Memory B cell (primary cell): ENCODE data around the gene OCIAD2.
A peak's percentile ranks its signal among the peaks of the same experiment; 100 is the strongest.

Source experiments
- ATAC-seq: fragments of 150-1000 bp; cut with Tn5 transposase; 2 replicates; pipeline ENCODE4 v1.10.0; 2021; ENCODE audit warnings: low read depth, mild to moderate bottlenecking, moderate library complexity
- DNase-seq, 2 donors: peaks; one replicate each; pipeline ENCODE4 v3.0.0; 2022; ENCODE audit warnings: low spot score in 2 of 2
- H3K27ac Mint-ChIP-seq: one replicate; pipeline ENCODE4 v1.8.0; 2022; ENCODE audit warnings: mild to moderate bottlenecking, moderate library complexity, mixed read lengths
- H3K27me3 Mint-ChIP-seq: one replicate; pipeline ENCODE4 v1.8.0; 2022; ENCODE audit warnings: mixed read lengths
- H3K36me3 Mint-ChIP-seq: one replicate; pipeline ENCODE4 v1.8.0; 2022; ENCODE audit warnings: mild to moderate bottlenecking, mixed read lengths
- H3K4me1 Mint-ChIP-seq: one replicate; pipeline ENCODE4 v1.8.0; 2022; ENCODE audit warnings: mixed read lengths
- H3K4me3 Mint-ChIP-seq: one replicate; pipeline ENCODE4 v1.8.0; 2022; ENCODE audit warnings: mild to moderate bottlenecking, moderate library complexity, mixed read lengths
- H3K9me3 Mint-ChIP-seq: one replicate; pipeline ENCODE4 v1.8.0; 2022; ENCODE audit warnings: mixed read lengths

Gene OCIAD2, protein sequence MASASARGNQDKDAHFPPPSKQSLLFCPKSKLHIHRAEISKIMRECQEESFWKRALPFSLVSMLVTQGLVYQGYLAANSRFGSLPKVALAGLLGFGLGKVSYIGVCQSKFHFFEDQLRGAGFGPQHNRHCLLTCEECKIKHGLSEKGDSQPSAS

DNA sequence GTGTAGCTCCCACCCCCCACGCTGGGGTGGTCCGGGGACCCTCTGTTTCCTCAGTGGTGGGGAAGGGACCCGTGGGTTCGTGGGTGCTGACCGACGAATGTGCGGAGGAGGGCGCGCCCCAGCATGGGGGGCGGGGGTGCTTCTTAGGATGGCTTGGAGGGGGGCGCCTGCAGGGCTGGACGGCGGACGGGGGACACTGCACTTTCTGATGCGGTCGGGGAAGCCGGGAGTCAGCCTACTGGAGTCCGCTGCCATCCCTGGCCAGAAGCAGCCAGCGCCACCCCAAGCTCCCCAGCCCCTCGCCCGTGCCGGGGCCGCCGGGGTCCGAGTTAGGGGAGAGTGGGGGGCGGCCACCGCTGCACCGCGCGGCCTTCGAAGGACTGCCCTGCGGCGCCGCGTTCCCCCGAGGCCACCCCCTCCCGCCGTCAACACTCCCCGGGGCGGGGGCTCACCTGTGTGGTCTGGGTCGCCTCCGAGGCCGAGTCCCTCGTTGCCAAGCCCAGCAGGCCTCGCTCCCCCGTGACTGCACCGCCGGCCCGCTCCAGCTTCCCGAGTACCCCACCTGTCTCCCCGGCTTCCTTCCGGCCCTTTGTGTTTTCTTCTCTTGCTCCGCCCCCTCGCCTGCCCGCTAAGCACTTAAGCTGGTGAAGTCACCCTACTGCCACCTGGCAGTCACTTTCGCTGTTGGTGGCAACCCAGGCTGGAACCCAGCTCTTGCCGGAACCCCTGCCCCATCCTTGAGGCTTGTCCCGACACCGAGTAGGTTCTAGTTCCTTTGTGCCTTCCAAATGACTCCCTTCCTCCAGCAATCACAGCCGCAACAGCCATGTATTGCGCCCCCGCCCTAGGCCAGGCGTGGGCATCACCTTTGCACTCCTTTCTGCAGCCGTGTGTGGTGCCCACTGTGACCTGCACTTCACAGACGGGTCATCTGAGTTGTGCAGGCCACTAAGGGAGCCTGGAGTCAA lies at the start of gene OCIAD2:
OCIAD2 (minus strand) TSS at position 569 of the 968 bp plus-strand sequence. CDS start 2,225 bp downstream, outside the sequence.
- H3K4me3 Mint-ChIP-seq = peak within 1 kb of the TSS; percentile 91
- H3K36me3 Mint-ChIP-seq = peaks cover 16% of the 10 kb centered on the region
- H3K9me3 Mint-ChIP-seq = no peaks in the 10 kb centered on the region
- peak within 1 kb of the TSS; percentile 91 for H3K27ac Mint-ChIP-seq
- peaks cover 25% of the 10 kb centered on the region for H3K4me1 Mint-ChIP-seq
- H3K27me3 Mint-ChIP-seq = no peaks in the 10 kb centered on the region
- ATAC-seq = peak; percentile 98
- DNase-seq = peak; percentile 68 to 74

DNA sequence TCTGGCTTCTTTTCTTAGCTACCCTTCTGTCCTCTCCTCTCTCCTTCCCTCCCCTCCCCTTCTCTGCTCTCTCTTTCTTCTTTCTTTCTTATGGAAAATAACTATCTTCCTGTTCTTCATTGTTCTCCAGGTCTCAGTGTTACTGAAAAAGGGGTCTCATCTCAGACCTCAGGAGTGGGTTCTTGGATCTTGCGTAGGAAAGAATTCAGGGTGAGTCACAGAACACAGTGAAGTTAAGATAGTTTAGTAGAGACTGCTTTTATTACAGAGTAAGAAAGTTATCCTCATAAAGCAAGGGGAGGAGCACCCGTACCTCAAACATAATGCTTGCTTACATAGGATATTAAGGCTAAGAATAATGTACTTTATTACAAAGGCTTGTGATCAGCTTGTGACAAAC lies 47.7 kb upstream of the OCIAD2 start:
- Mint-ChIP-seq H3K27ac (no peak overlapping the region), H3K36me3 (no peaks in the 10 kb centered on the region), H3K4me1 (no peaks in the 10 kb centered on the region), H3K27me3 (peaks cover 17% of the 10 kb centered on the region), H3K4me3 (no peak overlapping the region), H3K9me3 (no peaks in the 10 kb centered on the region)
- ATAC-seq = no peak
- no peak for DNase-seq

DNA sequence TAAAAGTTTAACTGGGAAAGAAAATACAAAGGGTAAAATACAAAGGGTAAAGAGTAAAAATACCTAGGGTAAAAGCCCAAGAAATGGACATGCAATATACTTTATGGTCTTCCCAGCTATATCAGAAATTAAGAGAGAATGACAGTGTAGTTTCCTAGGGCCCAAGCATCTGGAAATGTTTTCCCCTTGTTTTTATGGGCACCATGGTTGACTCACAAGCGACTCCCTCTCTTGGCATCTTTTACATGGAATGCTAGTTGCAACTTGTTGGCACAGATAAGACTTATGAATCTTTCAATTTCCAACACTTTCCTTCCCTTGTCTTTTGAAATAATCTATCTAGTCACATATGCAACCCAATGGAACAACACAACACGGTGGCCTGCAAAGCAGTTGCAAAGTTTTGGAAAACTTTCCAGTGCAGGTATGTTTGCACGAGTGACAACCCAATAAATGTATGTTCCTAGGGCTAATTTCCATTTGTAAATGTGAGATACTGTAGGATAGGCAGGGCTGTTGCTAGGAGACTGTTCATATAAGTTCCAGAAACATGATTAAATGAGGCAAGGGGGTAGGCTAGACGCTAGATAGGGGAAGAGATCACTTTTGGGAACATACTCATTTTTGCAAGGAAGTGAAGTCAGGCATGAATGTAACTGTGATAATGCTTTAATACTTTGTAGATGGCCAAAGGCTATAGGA lies 43.1 kb upstream of the OCIAD2 start:
- Mint-ChIP-seq H3K9me3 (no peaks in the 10 kb centered on the region), H3K4me1 (no peaks in the 10 kb centered on the region), H3K4me3 (no peak overlapping the region), H3K36me3 (no peaks in the 10 kb centered on the region), H3K27me3 (peaks cover 9% of the 10 kb centered on the region), H3K27ac (no peak overlapping the region)
- no peak for ATAC-seq
- DNase-seq = no peak

DNA sequence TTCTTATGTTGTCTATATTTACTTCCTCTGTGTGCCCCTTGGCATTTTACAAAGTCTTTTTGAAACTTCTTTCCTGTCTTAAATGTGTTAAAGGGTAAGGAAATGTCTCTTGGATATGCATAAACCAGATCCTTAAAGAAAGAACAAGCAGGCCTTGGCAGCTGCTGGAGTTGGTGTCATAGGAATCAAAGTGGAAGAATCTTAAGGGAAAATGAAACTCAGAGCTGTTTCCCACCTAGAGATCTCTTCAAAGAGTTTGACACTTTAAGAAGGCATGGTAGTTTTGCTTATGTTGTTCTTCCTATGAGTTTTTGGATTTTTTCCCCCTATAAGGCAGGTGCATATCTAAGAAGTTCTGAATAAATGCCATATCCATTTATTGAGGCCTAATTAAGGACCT lies 42.5 kb upstream of the OCIAD2 start:
- no peak for ATAC-seq
- Mint-ChIP-seq H3K27ac (no peak overlapping the region), H3K27me3 (peaks cover 13% of the 10 kb centered on the region), H3K36me3 (no peaks in the 10 kb centered on the region), H3K9me3 (no peaks in the 10 kb centered on the region), H3K4me3 (no peak overlapping the region), H3K4me1 (peaks cover 3% of the 10 kb centered on the region)
- no peak for DNase-seq

DNA sequence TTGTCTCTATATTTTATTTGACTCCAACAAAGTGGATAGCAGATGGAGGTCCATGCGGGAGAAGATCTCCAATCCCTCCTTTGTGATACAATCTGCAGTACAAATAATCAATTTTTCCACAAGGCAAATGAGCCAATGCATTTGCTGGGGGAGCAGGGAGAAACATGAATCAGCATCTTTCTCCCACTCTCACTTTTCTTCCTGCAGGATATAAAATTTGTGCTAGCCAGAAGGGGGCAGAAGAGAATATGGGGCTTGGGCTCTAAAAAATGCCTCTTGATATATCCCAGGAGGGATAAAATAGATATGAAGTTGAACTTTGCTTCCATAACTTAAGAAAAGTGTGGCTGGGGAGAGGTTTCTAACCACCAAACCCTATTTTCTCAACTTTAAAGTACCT lies 41.2 kb upstream of the OCIAD2 start:
- Mint-ChIP-seq H3K4me3 (no peak overlapping the region), H3K9me3 (no peaks in the 10 kb centered on the region), H3K27me3 (peaks cover 19% of the 10 kb centered on the region), H3K27ac (no peak overlapping the region), H3K4me1 (peaks cover 3% of the 10 kb centered on the region), H3K36me3 (no peaks in the 10 kb centered on the region)
- no peak for ATAC-seq
- no peak for DNase-seq

DNA sequence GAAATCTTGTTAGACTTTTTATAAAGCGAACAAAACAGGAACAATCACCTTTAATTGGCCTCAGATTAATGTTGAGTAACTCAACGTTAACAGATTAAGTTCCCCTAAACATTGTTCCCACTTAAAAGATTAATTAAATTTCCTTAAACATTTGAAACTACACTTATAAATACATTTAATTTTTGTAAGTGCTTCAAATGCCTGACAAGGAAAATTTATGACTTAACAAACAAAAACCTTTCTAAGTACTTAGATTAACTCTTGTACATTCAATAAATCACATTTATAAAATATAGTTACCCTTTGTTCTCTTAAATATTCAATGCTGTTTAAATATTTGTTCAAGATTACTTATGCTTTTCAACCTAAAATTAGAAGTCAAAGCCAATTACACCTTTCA lies 39.4 kb upstream of the OCIAD2 start:
- Mint-ChIP-seq H3K4me3 (no peak overlapping the region), H3K4me1 (peaks cover 3% of the 10 kb centered on the region), H3K9me3 (no peaks in the 10 kb centered on the region), H3K27ac (no peak overlapping the region), H3K36me3 (no peaks in the 10 kb centered on the region), H3K27me3 (peaks cover 22% of the 10 kb centered on the region)
- DNase-seq (no peak), ATAC-seq (no peak)

DNA sequence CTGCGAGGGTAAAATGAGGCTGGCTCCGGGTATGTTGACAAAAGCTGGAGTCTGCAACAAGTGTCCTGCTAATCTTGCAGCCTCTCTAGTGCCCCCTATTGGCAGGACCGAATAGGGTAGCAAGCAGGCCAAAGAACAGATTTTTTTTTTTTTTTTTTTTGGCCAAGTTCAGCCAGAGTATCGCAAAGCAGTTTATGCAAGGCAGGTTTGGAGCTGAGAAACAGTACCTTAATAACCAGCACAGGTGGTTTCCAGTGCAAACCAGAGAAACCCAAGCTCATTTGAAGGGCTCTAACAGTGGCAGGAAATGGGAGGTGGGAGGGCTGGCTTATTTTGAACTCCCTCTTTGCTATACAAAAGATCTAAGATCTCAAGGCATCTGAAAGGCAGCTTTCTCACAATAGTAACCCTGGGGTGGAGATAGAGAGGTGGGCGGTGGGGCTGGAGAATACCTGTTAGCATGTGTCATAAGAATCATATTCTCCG lies 38.2 kb upstream of the OCIAD2 start:
- H3K9me3 Mint-ChIP-seq = no peaks in the 10 kb centered on the region
- peaks cover 18% of the 10 kb centered on the region for H3K27me3 Mint-ChIP-seq
- no peaks in the 10 kb centered on the region for H3K36me3 Mint-ChIP-seq
- no peak overlapping the region for H3K27ac Mint-ChIP-seq
- H3K4me1 Mint-ChIP-seq = peaks cover 3% of the 10 kb centered on the region
- H3K4me3 Mint-ChIP-seq = no peak overlapping the region
- ATAC-seq (no peak), DNase-seq (no peak)

DNA sequence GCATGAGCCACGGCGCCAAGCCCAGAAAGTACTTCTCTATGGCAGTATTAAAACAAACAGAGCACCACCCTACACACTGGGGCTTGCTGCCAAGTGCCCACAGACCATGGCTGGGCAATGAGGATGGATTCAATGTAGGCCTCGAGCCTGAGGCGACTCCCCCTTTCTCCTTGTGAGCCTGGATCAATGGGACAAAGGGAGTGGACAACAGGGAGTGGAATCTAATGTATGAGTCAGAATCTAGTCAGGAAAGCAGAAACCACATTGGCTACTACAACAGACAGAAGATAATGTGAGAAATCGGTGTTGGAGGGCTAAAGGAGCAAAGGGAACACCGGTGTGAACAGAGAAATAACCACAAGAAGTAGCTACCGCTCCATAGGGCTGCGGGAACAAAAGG lies 37.7 kb upstream of the OCIAD2 start:
- no peak for ATAC-seq
- peaks cover 3% of the 10 kb centered on the region for H3K4me1 Mint-ChIP-seq

DNA sequence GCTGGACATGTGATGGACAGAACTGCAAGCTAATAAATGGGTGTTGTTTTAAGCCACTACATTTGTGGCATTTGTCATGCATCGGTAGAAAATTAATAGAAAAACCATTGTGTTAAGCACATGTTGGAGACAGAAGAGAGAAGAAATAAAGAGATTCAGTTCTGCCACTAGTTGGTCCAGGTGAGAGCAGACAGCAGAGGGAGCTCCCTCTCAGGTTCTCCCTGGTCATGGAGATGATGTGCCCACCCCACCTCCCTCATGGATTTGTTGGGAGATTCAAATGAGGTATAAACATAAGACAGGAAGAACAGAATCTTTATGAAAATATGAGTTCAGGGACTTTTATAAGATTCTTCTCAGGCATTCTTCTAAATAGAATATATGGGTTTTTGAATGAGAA lies 36.8 kb upstream of the OCIAD2 start:
- H3K9me3 Mint-ChIP-seq = no peaks in the 10 kb centered on the region
- DNase-seq = no peak
- ATAC-seq = no peak
- no peak overlapping the region for H3K4me3 Mint-ChIP-seq
- no peaks in the 10 kb centered on the region for H3K36me3 Mint-ChIP-seq
- peaks cover 16% of the 10 kb centered on the region for H3K27me3 Mint-ChIP-seq
- no peak overlapping the region for H3K27ac Mint-ChIP-seq
- peaks cover 3% of the 10 kb centered on the region for H3K4me1 Mint-ChIP-seq

More for the DNA sequence above, 37.7 kb upstream of the OCIAD2 start:
- H3K36me3 Mint-ChIP-seq = no peaks in the 10 kb centered on the region
- no peak overlapping the region for H3K4me3 Mint-ChIP-seq
- H3K27ac Mint-ChIP-seq = no peak overlapping the region
- no peak for DNase-seq
- no peaks in the 10 kb centered on the region for H3K9me3 Mint-ChIP-seq
- peaks cover 18% of the 10 kb centered on the region for H3K27me3 Mint-ChIP-seq

DNA sequence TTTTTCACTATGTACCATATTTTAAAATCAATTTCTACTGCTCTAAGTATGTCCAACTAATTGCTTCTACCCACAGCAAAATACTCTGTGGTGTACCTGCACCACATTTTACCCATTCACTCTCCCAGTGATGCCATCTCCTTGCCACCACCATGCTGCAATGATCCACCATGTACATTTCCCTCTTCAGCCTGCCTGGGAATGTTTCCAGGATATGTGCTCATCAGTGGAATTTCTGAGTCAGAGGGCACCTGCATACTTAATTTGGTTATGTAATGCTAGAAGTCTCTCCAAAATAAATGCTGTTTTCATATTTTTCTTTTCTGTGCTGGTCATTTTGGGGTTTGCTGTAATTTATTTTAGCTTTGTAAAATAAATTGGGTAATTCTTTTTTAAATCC lies 33.2 kb upstream of the OCIAD2 start:
- Mint-ChIP-seq H3K27me3 (peaks cover 15% of the 10 kb centered on the region), H3K9me3 (peaks cover 2% of the 10 kb centered on the region), H3K4me3 (no peak overlapping the region), H3K4me1 (peaks cover 3% of the 10 kb centered on the region), H3K36me3 (peaks cover 2% of the 10 kb centered on the region), H3K27ac (no peak overlapping the region)
- no peak for DNase-seq
- ATAC-seq = no peak

DNA sequence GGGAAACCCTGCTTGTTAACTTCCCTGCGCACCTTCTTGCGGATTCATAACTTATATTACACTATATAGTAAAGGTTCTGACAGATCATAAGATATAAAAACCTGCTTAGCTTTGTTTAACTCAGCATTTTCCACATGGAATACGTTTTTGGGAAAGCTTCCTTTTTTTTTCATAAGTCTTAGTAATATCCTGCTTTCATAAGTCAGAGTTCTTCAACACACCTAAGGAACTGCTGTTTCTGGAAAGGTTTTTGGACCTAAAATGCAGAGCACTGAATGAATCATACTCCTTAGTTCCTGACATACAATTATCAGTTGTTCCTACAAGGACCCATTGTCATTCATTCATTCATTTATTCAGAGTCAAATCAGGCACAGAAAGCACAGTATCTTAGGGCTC lies 32.3 kb upstream of the OCIAD2 start:
- Mint-ChIP-seq H3K36me3 (peaks cover 2% of the 10 kb centered on the region), H3K27ac (no peak overlapping the region), H3K27me3 (peaks cover 10% of the 10 kb centered on the region), H3K4me3 (no peak overlapping the region), H3K4me1 (no peaks in the 10 kb centered on the region), H3K9me3 (peaks cover 2% of the 10 kb centered on the region)
- no peak for DNase-seq
- ATAC-seq = no peak

DNA sequence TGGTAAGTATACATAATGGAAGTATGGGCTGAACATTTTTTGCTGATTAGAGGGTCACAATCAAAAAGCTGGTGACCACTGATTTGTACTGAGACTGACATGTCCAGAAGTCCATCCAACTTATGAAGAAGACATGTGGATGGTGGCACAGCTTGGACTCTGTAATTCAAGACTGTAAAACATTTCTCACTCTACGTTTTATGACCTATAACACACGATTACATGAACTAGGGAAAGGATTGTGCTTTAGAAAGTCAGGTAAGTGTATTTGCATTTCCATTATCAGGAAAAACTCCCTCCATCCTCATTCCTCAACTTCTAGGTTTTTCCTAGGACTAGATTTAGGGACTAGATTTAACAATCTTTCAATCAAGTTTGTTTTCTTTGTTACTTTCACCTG lies 30.5 kb upstream of the OCIAD2 start:
- Mint-ChIP-seq H3K27ac (no peak overlapping the region), H3K4me3 (no peak overlapping the region), H3K9me3 (peaks cover 2% of the 10 kb centered on the region), H3K36me3 (peaks cover 2% of the 10 kb centered on the region), H3K27me3 (peaks cover 7% of the 10 kb centered on the region), H3K4me1 (no peaks in the 10 kb centered on the region)
- ATAC-seq (no peak), DNase-seq (no peak)

DNA sequence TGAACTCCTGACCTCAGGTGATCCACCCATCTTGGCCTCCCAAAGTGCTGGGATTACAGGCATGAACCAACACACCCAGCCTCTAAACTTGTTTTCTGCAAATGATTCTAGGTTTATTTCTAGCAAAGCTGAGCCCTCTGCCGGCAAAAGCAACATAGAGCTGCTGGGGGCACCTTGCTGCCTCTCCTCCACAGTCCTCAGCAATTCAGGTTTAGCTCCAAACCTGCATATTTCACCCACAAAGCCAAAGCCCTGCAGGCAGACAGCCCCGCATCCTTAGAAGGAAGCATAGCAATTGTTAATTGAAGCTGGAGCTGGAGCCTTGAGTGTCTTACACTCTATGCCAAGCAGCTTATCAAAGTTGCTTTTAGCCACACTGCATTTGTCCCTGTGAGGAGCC lies 24.9 kb upstream of the OCIAD2 start:
- H3K4me1 Mint-ChIP-seq = no peaks in the 10 kb centered on the region
- H3K4me3 Mint-ChIP-seq = no peak overlapping the region
- no peak for ATAC-seq
- H3K36me3 Mint-ChIP-seq = peaks cover 2% of the 10 kb centered on the region
- no peak for DNase-seq
- peaks cover 3% of the 10 kb centered on the region for H3K9me3 Mint-ChIP-seq
- no peak overlapping the region for H3K27ac Mint-ChIP-seq
- H3K27me3 Mint-ChIP-seq = peaks cover 5% of the 10 kb centered on the region

DNA sequence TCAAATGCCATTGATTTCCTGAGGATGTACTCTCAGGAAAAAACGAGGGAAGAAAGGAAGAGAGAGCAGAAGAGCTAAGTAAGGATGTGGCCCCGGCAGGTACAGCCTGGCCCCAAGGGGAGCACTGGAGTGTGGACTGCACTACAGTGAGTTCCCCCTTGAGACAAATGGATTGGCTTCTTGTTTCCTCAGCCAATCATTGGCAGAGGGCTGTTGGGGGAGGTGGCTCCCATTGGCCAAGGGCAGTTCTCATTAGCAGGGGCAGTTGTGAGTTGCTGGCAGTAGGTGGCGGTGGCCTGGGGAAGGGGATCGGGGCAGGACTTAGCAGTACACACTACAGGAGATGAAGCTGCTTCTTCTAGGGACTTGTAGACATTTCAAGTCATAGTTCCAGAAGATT lies 24.1 kb upstream of the OCIAD2 start:
- no peak for ATAC-seq
- no peak for DNase-seq
- H3K27me3 Mint-ChIP-seq = peaks cover 5% of the 10 kb centered on the region
- H3K36me3 Mint-ChIP-seq = peaks cover 2% of the 10 kb centered on the region
- peaks cover 3% of the 10 kb centered on the region for H3K9me3 Mint-ChIP-seq
- H3K4me3 Mint-ChIP-seq = no peak overlapping the region
- H3K27ac Mint-ChIP-seq = no peak overlapping the region
- no peaks in the 10 kb centered on the region for H3K4me1 Mint-ChIP-seq
